ENCODE results near the gene ADGRV1.
A peak's percentile ranks its signal among the peaks of the same experiment; 100 is the strongest.

Gene ADGRV1

GRCh38 chr5:91146905-91147600 lies 588.5 kb downstream of the ADGRV1 start:
- DNase-seq (ENCODE audit: extremely low read depth, low read depth): no peak
- TF ChIP-seq CTCF (IDR thresholded peaks at IDR 0.05; ENCODE audit: low read depth, low read length): no peak

- no peak for DNase-seq (ENCODE audit: extremely low read depth, low read depth)
- no peak for TF ChIP-seq CTCF (IDR thresholded peaks at IDR 0.05; ENCODE audit: low read depth, low read length)
Observed at GRCh38 chr5:91150234-91150633, 591.6 kb downstream of the ADGRV1 start.

DNA sequence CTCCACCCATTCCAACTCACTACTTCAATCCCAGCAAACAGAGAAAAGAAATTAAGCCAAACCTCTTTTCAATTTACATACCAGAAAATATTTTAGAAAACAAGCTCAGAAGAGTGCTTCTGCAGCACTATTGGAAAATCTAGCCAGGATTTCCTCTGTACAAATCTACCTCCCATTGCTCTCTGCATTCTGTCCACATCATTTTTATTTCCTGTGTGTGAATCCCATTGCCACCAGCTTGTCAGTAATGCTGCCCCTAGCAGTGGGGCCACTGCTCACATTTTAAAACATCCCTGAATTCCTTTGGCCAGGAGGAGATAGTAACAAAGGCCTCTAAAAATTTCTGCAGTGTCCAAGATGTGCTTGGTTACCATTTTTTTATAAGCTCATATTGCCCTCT lies 592.0 kb downstream of the ADGRV1 start:
- no peak for TF ChIP-seq CTCF (IDR thresholded peaks at IDR 0.05; ENCODE audit: low read depth, low read length)
- no peak for DNase-seq (ENCODE audit: extremely low read depth, low read depth)

DNA sequence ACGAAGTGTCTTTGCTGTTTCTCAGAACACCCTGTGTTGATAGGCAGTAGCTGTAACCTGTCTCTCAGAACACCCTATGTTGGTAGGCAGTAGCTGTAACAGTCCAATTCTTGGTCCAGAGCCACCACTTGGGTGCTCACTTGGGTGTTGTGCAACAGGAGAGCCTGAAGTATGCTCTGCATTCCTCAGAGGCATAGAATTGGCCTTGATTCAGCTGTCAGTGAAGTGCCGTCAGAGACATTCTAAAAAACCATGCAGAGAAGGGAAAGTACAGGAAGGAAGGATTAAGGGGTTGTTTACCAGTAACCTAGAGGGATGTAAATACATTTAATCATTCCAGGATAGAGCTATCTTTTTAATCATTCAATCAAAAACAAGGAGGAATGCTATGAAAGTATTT lies 593.4 kb downstream of the ADGRV1 start:
- TF ChIP-seq CTCF (IDR thresholded peaks at IDR 0.05; ENCODE audit: low read depth, low read length): no peak
- peak; percentile 48 for DNase-seq (ENCODE audit: extremely low read depth, low read depth)

DNA sequence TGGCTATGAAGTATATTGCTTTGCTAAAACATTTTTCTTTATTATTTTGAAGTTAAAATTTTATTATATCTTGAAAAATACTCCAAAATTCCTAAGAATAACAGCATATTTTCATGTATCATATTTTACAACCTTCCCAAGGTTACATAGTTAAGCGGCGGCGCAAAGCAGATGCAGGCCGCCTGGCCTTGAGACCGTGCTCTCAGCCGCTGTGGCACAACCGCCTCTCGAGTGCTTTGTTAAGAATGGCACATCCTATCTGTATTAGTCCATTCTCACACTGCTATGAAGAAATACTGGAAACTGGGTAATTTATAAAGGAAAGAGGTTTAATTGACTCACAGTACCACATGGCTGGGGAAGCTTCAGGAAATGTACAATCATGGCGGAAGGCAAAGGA lies 595.7 kb downstream of the ADGRV1 start:
- DNase-seq (ENCODE audit: extremely low read depth, low read depth): no peak
- no peak for TF ChIP-seq CTCF (IDR thresholded peaks at IDR 0.05; ENCODE audit: low read depth, low read length)

DNA sequence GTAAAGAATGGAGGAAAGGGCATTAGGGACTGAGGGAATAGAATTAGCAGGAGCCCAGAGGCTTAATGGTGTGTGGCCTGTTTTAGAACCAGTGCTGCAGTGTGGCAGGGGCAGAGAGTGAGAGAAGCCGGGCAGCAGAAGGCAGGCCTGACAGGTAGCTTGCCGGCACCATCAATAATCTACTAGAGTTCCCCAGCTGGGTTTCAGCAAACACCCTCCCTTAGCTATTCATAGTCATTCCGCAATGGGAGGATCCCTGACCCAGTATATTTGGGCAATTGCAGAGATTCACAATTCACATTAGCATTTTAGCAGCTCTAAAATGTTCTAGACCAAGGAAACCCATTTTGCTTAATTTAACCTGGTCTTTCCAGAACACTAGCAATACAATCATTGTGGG lies 596.7 kb downstream of the ADGRV1 start:
- DNase-seq (ENCODE audit: extremely low read depth, low read depth): no peak
- no peak for TF ChIP-seq CTCF (IDR thresholded peaks at IDR 0.05; ENCODE audit: low read depth, low read length)

DNA sequence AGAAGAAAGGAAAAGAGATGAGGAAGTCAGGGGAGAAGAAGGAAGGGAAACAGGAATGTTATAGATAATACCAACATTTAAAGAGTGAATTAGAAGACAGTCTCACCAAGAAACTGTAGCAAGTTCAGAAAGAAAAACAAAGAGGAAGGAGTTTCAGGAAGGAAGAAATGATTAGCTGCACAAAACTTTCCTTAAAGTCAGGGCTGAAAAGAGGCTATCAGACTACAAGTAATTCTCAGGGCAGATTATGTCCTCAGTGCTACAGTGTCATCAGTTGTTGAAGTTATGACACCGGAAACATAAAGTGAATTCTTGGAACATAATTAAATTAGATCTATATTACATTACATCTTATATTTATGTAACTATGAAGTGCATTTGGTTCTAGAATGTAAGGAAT lies 597.6 kb downstream of the ADGRV1 start:
- DNase-seq (ENCODE audit: extremely low read depth, low read depth): no peak
- TF ChIP-seq CTCF (IDR thresholded peaks at IDR 0.05; ENCODE audit: low read depth, low read length): no peak

Measured in AG09319 (cell line).